ENCODE measurements around the gene MANEAL. TPM values are rescaled to one million over a fixed set of nuclear protein-coding genes. Genes with fewer than 3 reads are reported as not detected.

MANEAL gene
- polyA plus RNA-seq, 3 donors, result 0.24 to 0.56 TPM; not detected in 1

- H3K27me3 Mint-ChIP-seq (ENCODE audit: low read depth in 3 of 3), result no peaks in the 10 kb centered on the region
- H3K36me3 ChIP-seq (replicated peaks in 1 of 2; ENCODE audit: control insufficient read depth in 1 of 2, insufficient read depth in 2 of 2, low read length in 2 of 2), result peaks cover 55 to 77% of the 10 kb centered on the region in 2 donors
- no peaks in the 10 kb centered on the region for H3K27me3 ChIP-seq (ENCODE audit: control insufficient read depth in 2 of 2, insufficient read depth in 2 of 2, low read length in 2 of 2)
- H3K9me3 Mint-ChIP-seq, result no peaks in the 10 kb centered on the region
- no peak overlapping the region for H3K4me3 ChIP-seq (replicated peaks in 1 of 3; ENCODE audit: low read depth in 2 of 3, low read length in 3 of 3)
- H3K4me3 Mint-ChIP-seq, result no peak overlapping the region
- H3K36me3 Mint-ChIP-seq, result peaks cover 57 to 82% of the 10 kb centered on the region in 2 donors
- H2AFZ ChIP-seq (ENCODE audit: insufficient read depth, low read depth, low read length, poor library complexity, severe bottlenecking), result no peak overlapping the region
- no peak for TF ChIP-seq CTCF (IDR thresholded peaks at IDR 0.05)
- H3K27ac ChIP-seq (ENCODE audit: low read depth in 1 of 2, low read length in 2 of 2), result peak overlapping the region in 1 of 2 donors; percentile 36
- WGBS (ENCODE audit: insufficient coverage), result 86% methylated on average over 1 of the region's 12 CpGs
- no peak overlapping the region for H3K9ac ChIP-seq (ENCODE audit: insufficient read depth, low read length, poor library complexity, severe bottlenecking)
- peaks cover 24% of the 10 kb centered on the region for H3K4me1 Mint-ChIP-seq
- peaks cover 53% of the 10 kb centered on the region for H3K79me2 ChIP-seq (ENCODE audit: insufficient read depth, low read length)
- H3K4me1 ChIP-seq (ENCODE audit: control insufficient read depth in 1 of 2, insufficient read depth in 2 of 2, low read length in 2 of 2), result peaks cover 18 to 22% of the 10 kb centered on the region in 2 donors
- intact Hi-C loops (cut with micrococcal nuclease), result no loop called here
- H3K4me2 ChIP-seq (replicated peaks; ENCODE audit: extremely low read depth, low read length, poor library complexity, severe bottlenecking), result no peak overlapping the region
- H3K27ac Mint-ChIP-seq, result peak overlapping the region in 3 of 7 donors; percentile 5 to 58 (median 52)
- peaks cover 42% of the 10 kb centered on the region for H4K20me1 ChIP-seq (ENCODE audit: insufficient read depth, low read length)
- H3K9me3 ChIP-seq (replicated peaks in 1 of 2; ENCODE audit: control insufficient read depth in 1 of 2, insufficient read depth in 1 of 2, low read length in 2 of 2), result no peaks in the 10 kb centered on the region
- DNase-seq, result no peak
These were observed 34.9 kb downstream of the MANEAL start for GRCh38 chr1:37828410-37829074.

GRCh38 chr1:37831109-37831508 is 37.5 kb downstream of the MANEAL start:
- Histone ChIP-seq H2AFZ (ENCODE audit: insufficient read depth, low read depth, low read length, poor library complexity, severe bottlenecking) (no peak overlapping the region), H3K4me1 (ENCODE audit: control insufficient read depth in 1 of 2, insufficient read depth in 2 of 2, low read length in 2 of 2) (peaks cover 3 to 8% of the 10 kb centered on the region in 2 donors), H3K9ac (ENCODE audit: insufficient read depth, low read length, poor library complexity, severe bottlenecking) (no peak overlapping the region), H3K9me3 (replicated peaks in 1 of 2; ENCODE audit: control insufficient read depth in 1 of 2, insufficient read depth in 1 of 2, low read length in 2 of 2) (no peaks in the 10 kb centered on the region), H3K36me3 (replicated peaks in 1 of 2; ENCODE audit: control insufficient read depth in 1 of 2, insufficient read depth in 2 of 2, low read length in 2 of 2) (peaks cover 75 to 94% of the 10 kb centered on the region in 2 donors), H3K4me3 (replicated peaks in 1 of 3; ENCODE audit: low read depth in 2 of 3, low read length in 3 of 3) (no peak overlapping the region), H3K27me3 (ENCODE audit: control insufficient read depth in 2 of 2, insufficient read depth in 2 of 2, low read length in 2 of 2) (no peaks in the 10 kb centered on the region), H3K27ac (ENCODE audit: low read depth in 1 of 2, low read length in 2 of 2) (no peak overlapping the region), H3K79me2 (ENCODE audit: insufficient read depth, low read length) (peaks cover 53% of the 10 kb centered on the region), H4K20me1 (ENCODE audit: insufficient read depth, low read length) (peaks cover 49% of the 10 kb centered on the region), H3K4me2 (replicated peaks; ENCODE audit: extremely low read depth, low read length, poor library complexity, severe bottlenecking) (no peak overlapping the region)
- no peak overlapping the region for H3K4me3 Mint-ChIP-seq
- intact Hi-C loops (cut with micrococcal nuclease), result loop anchor here in 1 of 2 donors (2.0 kb wide), 1 partner anchor 30 kb away; no protein-coding TSS in a partner anchor
- peak overlapping the region in 1 of 7 donors; percentile 40 for H3K27ac Mint-ChIP-seq
- no peak for DNase-seq
- TF ChIP-seq CTCF (IDR thresholded peaks at IDR 0.05), result no peak
- H3K27me3 Mint-ChIP-seq (ENCODE audit: low read depth in 3 of 3), result no peaks in the 10 kb centered on the region
- peaks cover 11% of the 10 kb centered on the region for H3K4me1 Mint-ChIP-seq
- peaks cover 72 to 93% of the 10 kb centered on the region in 2 donors for H3K36me3 Mint-ChIP-seq
- 97% methylated on average over 3 of the region's 4 CpGs for WGBS (ENCODE audit: insufficient coverage)
- no peaks in the 10 kb centered on the region for H3K9me3 Mint-ChIP-seq
